GDM1 (cell line): ENCODE data around the gene USP54.
"Not testable (repeated sequence)": the region's sequence is repeated elsewhere in the genome, so short reads cannot be mapped to it uniquely, and the experiment has no call there.

Source experiments
- DNase-seq: peaks from one replicate; lab custom pipeline; 2025; lab: John Stamatoyannopoulos, UW

The USP54 gene

DNA sequence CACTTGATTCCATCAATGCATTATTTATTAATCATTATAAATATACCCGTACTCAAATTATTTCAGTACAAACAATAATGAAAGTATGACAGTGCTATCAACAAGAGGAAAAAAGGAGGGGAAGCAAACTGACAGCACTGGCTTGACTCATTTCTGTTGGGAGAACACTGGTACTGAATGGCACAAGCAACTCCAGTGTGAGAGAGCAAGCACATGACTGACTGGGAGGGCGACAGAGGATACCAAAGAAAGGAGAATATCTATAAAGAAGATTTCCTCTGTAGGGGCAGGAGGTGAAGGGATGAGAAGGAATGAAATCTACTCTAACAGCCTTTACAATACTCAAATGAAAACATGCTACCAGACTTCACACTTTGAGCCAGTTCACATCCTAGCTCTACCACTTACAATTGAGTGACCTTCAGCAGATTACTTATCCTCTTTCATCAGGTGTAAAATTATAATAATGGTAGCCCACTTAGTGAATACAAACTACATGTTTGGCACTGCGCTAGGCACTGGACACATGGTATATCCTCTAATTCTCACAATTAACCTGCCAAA, 1.5 kb downstream of the USP54 start:
- no peak for DNase-seq

DNA sequence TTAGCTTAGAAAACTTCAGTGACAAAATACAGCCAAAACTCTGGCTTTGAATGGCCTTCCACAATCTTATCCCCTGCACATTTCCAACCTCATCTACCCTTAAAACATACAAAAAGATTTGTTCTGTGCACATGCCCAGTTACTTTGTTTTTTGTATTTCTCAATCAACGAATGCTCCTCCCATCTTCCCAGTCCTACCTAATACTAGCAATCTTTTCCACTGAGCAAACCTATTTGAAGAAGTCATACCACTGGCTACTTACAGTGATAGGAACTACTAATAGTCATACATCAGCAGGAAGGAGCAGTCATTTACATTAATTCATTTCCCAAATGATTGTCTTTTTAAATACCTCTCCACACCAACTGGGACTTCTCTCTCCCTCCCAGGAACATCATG, 2.5 kb downstream of the USP54 start:
- no peak for DNase-seq

DNA sequence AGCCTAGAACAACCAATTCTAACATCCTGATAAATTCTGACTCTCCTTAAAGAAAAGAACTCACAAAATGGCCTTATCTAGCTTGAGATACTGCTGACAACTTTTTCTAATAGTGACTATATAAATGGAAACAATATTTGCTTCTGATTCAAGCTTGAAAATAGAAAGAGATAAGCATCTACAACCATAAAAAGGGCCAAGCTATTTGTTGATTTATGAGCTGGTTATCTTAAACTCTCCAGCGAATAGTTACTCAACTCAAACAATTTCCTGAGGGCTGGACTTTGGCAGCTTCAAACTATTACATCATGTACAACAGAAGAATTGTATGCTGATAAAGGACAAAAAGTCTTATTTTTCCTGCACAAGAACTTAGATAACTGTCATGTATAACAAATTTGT, 4.6 kb downstream of the USP54 start:
- no peak for DNase-seq

DNA sequence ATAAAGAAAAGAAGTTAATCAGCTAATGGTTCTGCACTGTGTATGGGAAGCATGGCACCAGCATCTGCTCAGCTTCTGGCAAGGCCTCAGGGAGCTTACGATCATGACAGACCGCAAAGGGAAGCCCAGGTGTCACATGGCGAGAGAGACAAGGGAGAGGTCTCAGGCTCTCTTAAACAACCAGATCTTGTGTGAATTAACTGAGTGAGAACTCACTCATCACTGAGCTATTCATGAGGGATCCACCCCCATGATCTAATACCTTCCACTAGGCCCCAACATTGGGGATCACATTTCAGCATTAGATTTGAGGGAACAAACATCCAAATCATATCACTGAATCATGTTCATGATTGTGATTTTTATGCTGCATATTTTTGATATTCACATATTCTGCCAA, 5.8 kb downstream of the USP54 start:
- DNase-seq = no peak

DNA sequence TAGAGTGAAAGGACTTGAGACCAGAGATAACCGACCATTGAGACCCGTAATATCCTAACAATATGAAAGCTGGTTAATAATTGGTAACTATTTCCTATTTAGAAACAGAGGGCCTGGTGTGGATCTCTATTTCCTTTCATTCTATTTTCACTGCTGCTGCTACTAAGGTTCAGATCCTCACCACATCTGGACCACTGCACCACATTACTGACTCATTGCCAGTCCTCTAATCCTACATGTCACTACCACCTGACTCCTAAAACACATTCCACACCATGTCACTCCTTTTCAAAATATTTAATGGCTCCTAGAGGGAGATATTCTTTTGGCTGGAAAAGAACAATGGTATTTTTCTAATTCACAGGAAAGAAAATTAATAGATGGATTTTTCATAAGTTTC, 6.4 kb downstream of the USP54 start:
- no peak for DNase-seq

DNA sequence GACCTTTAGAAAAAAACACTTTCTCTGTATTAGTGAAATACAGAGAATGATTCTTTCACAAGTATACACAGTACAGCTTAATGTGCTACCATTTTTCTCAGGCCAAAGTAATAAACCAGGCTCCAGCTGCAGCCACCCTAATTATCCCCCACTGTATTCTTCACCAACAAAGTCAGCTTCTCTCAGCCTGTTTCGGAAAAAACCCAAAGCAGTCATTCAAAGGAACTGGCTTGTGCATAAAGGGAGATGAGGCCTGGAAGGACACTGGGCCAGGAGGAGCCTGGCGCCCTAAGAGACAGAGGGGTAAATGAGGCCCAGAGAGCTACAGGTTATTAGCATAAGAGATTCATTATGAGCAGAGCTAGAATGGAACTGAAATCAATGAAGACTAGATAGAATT, 9.2 kb downstream of the USP54 start:
- DNase-seq = no peak

DNA sequence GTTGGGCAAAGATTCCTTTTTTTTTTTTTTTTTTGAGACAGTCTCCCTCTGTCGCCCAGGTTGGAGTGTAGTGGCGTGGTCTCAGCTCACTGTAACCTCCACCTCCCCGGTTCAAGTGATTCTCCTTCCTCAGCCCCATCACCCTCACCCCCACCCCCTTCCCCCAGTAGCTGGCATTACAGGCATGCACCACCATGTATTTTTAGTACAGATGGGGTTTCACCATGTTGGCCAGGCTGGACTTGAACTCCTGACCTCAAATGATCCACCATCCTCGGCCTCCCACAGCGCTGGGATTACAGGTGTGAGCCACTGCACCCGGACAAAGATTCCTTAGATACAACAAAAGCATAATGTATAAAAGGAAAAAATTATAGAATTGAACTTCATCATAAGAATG, 12.2 kb downstream of the USP54 start:
- not testable (repeated sequence) for DNase-seq

DNA sequence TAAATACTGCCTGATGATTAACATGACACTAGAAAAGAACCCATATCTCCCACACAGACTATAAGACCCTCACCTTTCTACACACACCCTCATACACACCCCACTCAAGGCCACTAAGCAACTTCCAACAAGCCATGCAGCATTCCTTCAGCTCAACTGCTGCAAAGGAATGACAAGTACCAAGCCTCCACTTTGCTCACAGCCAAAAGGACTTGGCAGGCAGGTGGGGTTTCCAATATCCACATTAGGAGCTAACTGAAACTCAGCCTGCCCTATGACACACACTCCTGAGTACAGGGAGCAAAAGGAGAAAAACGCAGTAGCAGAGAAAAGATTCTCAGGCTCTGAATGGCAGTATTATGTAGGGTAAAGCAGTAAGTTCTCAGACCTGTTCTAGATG, 13.4 kb downstream of the USP54 start:
- no peak for DNase-seq

DNA sequence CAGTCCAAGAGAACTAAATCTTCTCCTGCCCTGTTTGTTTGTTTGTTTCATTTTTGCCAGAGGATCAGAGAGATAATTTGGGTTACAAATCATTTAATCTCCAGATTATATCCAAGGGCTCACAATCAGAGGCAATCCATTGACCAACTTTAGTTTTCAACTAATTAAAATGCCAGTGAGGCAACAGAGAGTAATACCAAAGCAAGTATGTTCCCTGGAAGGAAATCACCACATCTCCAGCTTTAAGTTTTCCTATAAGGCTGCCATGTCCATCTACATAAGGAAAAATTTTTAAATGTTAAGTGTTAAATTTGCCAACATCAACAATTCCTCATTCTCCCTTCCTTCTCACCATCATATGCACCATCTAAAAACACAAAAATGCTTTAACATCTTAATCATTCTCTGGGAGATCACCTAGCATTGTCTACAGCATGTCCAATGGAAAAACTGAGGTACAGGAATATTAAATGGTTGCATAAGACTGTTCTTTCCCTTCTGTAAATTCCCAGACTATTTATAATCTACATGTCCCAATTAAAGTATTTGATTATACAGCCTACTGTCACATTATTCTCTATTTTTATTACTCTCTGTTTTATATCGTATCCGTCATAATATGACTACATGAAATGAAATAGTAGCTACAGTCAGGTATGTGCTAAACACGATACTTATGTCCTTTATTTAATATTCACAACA, 14.1 kb downstream of the USP54 start:
- DNase-seq = no peak

DNA sequence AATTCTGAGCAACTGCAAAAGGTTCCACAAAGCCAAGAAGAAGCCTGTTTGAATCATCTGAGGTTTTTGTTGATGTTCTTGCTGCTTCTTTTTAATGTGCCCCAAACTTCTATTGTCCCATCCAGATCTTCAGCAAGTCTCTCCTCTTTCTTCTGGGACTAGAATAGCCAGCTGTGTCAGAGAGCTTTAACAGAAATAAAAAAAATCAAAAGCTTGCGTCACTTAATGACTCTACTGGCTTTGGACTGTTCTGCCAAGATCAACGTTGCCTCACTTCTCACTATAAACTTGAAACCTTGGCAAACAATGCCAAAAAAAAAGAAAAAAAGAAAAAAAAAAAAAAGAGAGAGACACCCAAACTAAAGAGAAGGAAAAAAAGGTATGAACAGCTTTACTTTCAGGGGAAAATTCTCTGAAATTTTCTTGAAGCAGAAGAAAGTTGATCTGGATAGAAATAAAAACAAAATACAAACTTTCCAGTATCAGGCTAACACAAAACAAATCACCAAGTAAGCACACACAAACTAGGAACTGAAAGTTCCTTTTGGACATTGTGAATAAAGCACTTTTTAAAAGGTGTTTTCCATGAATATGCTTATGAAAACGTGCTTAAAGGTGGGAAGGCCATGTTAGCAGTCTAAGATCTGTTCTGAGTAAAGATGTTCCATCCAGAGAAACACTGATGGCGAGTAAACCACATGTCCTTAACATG, 14.8 kb downstream of the USP54 start:
- DNase-seq = no peak

DNA sequence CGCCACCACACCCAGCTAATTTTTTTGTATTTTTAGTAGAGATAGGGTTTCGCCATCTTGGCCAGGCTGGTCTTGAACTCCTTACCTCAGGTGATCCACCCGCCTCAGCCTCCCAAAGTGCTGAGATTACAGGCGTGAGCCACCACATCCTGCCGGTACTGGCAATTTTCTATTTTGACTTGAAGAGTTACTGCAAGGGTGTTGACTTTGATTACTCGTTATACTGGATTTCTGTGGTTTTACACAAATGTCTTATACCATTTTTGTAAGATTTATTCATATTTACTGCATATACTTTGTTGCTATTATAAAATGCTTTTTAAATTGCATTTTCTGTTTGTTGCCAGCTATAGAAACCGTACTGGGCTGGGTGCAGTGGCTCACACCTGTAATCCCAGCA, 24.1 kb downstream of the USP54 start:
- not testable (repeated sequence) for DNase-seq

DNA sequence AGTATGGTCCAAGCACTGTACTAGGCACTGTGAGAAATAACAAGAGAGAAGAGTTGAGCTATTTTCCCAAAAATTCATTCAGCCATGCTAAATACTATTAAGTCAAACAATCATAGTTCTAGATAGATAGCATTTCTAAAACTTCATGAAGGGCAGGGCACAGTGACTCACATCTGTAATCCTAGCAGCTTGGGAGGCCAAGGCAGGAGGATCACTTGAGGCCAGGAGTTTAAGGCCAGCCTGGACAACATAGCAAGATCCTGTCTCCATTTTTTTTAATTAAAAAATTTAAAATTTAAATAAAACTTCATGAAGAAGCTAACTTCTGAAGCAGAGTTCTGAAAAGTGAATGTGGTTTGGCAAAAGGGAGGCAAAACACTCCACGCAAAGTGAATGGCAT, 29.9 kb downstream of the USP54 start:
- no peak for DNase-seq

DNA sequence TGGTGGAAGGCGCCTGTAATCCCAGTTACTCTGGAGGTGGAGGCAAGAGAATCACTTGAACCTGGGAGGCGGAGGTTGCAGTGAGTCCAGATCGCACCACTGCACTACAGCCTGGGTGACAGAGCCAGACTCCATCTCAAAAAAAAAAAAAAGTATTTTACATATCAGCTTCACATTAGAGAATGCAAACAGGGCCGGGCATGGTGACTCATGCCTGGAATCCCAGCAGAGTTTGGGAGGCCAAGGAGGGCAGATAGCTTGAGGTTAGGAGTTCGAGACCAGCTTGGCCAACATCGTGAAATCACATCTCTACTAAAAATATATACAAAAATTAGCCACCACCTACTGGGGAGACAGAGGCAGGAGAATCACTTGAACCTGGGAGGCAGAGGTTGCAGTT, 31.6 kb downstream of the USP54 start:
- no peak for DNase-seq

DNA sequence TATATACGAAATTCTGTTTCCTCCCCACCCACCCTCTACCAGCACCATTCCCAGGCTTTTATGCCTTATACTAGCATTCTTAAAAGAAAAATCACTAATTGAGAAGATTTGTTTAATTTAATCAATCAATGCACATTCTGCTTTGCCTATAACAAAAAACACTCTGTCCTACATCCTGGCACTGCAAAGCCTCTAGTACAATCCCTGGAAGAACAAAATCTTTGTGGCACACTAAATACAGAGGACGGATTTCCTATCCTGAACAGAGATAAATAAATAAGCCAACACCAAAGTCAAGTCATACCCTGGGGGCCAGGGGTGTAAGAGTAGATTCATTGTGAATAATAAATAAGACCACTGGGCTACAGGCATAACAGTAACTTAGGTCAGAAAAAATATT, 34.3 kb downstream of the USP54 start:
- DNase-seq = no peak

DNA sequence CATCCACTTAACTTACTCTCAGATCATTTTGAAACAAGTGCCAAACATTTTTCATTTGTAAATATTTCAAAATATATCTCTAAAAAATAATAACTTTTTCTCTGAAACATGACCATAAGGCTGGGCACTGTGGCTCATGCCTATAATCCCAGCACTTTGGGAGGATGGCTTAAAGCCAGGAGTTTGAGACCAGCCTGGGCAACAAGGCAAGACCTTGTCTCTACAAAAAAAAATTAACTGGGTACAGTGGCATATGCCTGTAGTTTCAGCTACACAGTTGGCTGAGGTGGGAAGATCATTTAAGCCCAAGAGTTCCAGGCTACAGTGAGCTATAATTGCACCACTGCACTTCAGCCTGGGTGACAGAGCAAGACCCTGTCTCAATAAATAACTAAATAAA, 36.4 kb downstream of the USP54 start:
- DNase-seq = no peak

DNA sequence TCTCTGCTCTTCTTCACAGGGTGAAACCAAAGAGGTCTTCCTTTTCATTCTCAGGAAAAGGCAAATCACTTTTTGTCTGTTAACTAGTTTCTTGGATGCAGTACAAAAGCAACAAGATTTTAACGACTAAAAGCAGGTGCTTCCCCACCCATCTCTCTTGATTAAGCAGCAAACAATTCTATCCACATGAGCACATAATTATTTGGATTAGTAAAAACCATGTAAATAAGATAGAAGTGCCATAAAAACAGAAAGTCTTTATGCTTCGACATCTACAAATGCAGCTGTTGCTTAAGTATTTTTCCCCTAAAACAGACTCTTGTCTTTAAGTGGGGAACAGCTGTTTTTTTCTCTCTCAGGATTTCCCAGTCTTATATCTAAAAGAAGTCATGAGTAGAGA, 37.4 kb downstream of the USP54 start:
- DNase-seq = no peak

DNA sequence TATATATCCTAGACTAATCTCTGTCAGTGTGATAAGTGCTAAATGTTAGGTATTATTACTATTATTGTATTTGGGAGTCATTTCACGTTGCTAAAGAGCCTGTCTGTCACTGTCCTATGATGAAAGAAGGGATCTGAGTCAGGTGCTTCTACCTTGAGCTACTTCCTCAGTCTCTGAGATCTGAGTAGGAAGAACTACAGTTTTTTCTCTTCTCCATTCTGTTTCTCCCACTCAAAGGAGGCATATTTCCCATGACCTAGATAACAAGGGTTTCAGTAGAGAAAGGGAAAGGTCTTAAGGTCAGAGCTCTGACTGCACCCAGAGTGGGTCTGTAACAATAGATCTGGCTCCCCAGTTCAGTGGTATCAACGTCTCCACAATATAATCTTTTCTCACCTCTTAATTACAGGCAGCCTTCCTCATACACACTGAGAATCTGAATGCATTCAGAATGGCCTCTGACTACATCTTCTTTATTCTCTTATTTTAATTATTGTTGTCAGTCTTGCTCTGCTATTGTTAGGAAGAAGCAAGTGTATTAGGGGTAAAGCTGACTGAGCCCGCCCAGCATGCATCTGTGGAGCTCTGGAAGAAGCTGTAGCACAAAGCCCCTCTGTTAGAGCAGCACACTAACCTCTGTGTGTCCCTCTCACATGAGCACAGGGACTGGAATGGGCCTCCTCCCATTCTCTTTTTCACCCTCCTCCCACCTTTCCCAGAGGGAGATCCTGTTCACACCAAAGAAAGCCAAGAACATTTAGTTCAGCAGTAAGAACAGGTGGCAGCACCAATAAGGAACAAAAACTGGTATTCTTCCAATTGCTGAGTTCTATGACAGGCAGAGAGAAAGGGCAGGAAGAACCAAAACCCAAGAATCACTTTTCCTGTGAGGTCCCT, 38.1 kb downstream of the USP54 start:
- DNase-seq = no peak

DNA sequence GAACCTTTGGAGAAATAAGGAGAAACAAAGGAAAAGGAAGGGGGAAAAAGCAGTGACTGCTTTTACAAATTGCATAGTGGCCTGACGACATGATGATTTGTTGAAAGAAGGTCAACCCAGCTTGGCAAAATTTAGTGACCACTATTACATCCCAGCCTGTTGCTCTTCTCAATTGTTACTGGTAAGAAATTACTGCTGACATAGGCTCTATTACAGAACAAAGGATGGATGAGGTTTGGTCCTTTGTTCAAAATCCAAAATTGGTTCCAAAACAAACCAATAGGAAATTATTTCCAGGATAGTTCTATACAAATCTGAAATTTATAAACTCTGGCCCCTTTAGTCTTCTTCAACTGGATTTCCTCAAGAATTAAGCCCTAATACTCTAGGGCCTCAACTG, 39.6 kb downstream of the USP54 start:
- no peak for DNase-seq

DNA sequence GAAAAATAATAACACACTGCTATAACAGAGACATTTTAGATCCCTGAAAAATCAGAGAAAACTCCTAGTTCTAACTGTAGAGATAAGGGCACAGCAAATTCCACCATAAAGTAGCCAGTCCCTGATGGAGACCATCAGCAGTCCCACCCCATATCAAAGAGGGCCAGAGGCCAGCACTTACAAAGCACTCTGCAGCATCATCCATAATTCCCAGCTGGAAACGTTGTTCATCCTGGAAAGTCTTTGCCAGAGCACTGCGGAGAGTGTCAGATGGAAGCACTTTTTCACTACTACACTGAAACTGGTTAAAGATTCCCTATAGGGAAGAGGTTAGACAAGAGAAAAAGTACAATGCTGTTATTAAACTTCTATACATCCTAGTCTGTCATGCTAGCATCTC, 45.8 kb downstream of the USP54 start:
- DNase-seq = no peak

DNA sequence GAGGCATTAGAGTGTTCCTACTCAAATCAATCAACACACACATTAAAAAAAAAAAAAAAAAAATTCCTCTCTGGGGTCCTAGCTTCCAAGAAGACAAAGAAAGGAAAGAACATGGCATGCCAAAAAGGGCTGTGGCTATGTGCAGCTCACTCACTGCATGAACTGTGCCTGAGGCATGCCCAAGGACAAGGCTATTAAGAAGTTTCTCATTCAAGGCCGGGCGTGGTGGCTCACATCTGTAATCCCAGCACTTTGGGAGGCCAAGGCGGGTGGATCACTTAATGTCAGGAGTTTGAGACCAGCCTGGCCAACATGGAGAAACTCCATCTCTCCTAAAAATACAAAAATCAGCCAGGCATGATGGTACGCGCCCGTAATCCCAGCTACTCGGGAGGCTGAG, 53.4 kb downstream of the USP54 start:
- no peak for DNase-seq

DNA sequence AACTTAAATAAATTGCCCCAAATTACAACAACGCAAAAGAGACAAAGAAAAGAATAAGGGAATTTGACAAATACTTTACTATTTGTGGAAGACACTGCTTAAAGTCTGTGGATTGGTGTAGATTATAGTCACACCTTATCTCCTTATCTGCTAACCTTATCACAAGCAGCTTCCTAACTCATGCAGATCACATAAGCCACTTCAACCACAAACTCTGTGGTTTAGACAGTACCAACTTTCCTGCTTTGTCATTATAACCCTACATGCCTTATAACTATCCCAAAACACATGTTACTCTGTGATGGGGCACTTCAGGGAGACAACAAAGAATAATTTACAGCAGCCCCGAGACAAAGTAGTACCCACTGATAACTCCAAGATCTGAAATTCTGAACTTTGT, 53.9 kb downstream of the USP54 start:
- no peak for DNase-seq

DNA sequence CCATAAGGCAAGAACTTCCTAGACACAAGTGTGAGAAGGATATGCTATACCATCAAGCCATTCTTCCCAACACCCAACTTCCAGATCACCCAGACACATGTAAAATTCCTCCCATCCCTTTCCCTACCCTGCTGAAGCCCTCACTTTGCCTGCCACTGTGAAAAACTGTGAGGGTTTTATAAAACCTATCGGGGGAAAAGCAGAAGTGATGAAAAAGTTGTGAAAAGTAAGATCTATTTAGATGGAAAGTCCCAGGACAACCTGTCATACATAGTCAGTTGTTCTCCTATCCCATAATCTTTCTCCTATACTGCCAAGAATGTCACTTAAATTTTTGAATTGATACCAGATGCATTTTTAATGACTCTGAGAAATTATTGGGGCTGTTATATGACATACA, 56.3 kb downstream of the USP54 start:
- no peak for DNase-seq
